Endothelial cell of umbilical vein (primary cell): Measurements from ENCODE around the gene EMC9. TPM values are rescaled to one million over a fixed set of nuclear protein-coding genes. Genes with fewer than 3 reads are reported as not detected.

Experiments used
- BruUV-seq: library from RNA; stranded (reverse); fragments of 400-500 nt; replicated peaks from 2 replicates; lab custom pipeline; 2021; lab: Mats Ljungman, UMichigan
- CTCF ChIA-PET: fragments of 300-600, 350-600 bp; sonication (Branson Sonifier 250); formaldehyde crosslinking; loops from one replicate; lab custom pipeline; 2021; ENCODE audit warnings: antibody characterized with exemption, inconsistent platforms; lab: Charles Lee
- POLR2A ChIA-PET: fragments of 300-600, 350-600 bp; sonication (Branson Sonifier 250); formaldehyde crosslinking; loops from one replicate; lab custom pipeline; 2021; ENCODE audit warnings: antibody characterized with exemption, inconsistent platforms; lab: Charles Lee
- DNase-seq: peaks from one replicate; pipeline ENCODE4 v3.0.0-alpha.2; 2011; ENCODE audit warnings: low read depth, low spot score
- FAIRE-seq: peaks from 2 replicates; lab custom pipeline; 2011; peaks lifted over from hg19 to GRCh38; lab: Jason Lieb, UNC
- H2AFZ ChIP-seq: 2 replicates; pipeline ENCODE4 v1.6.0; 2012; ENCODE audit warnings: low read depth, low read length, control low read depth, inconsistent platforms
- H3K27ac ChIP-seq: 2 replicates; pipeline ENCODE4 v1.5.1; 2011; ENCODE audit warnings: low read depth, mild to moderate bottlenecking, control low read depth, low read length, moderate library complexity; ENCODE audit not compliant: insufficient read depth
- H3K27me3 ChIP-seq, 2 experiments: 2 replicates each; pipeline versions ENCODE4 v1.6.0 to v1.6.1; 2011; ENCODE audit warnings: low read length in 2 of 2, mixed read lengths in 1 of 2; ENCODE audit not compliant: control insufficient read depth in 2 of 2, insufficient read depth in 2 of 2
- H3K36me3 ChIP-seq, 2 experiments: 2 replicates in 1 of 2; 3 replicates in 1 of 2; pipeline ENCODE4 v1.5.1; 2011; ENCODE audit warnings: low read length in 2 of 2, mild to moderate bottlenecking in 1 of 2, moderate library complexity in 1 of 2; ENCODE audit not compliant: control insufficient read depth in 2 of 2, insufficient read depth in 2 of 2; ENCODE audit errors: extremely low read depth in 1 of 2
- H3K4me1 ChIP-seq: 3 replicates; pipeline ENCODE4 v1.5.1; 2011; ENCODE audit warnings: mild to moderate bottlenecking, low read length; ENCODE audit not compliant: control insufficient read depth, insufficient read depth; ENCODE audit errors: extremely low read depth
- H3K4me2 ChIP-seq: 2 replicates; pipeline ENCODE4 v1.6.1; 2011; ENCODE audit warnings: low read length, control low read depth, mixed read lengths; ENCODE audit not compliant: insufficient read depth
- H3K4me3 ChIP-seq, 3 experiments: fragments of 200-600 bp in 1 of 3; sonication (generic), shearing (Covaris generic) in 1 of 3; replicated peaks in 1 of 3; 2 replicates each; pipeline ENCODE4 v1.5.1; 2011 to 2016; ENCODE audit warnings: control low read depth in 3 of 3, low read length in 3 of 3, mild to moderate bottlenecking in 2 of 3, inconsistent platforms in 1 of 3, low read depth in 1 of 3, moderate library complexity in 1 of 3; ENCODE audit not compliant: insufficient read depth in 1 of 3
- H3K79me2 ChIP-seq: 2 replicates; pipeline ENCODE4 v1.6.0; 2012; ENCODE audit warnings: low read length, inconsistent platforms; ENCODE audit not compliant: control insufficient read depth, insufficient read depth
- H3K9ac ChIP-seq: replicated peaks from 2 replicates; pipeline ENCODE3; 2011; ENCODE audit warnings: low read length, control low read depth; ENCODE audit not compliant: insufficient read depth; ENCODE audit errors: extremely low read depth
- H3K9me1 ChIP-seq: replicated peaks from 3 replicates; pipeline ENCODE4 v1.6.0; 2011; ENCODE audit warnings: mild to moderate bottlenecking, low read length; ENCODE audit not compliant: control insufficient read depth, insufficient read depth; ENCODE audit errors: extremely low read depth
- H3K9me3 ChIP-seq: replicated peaks from 2 replicates; pipeline ENCODE4 v1.5.1; 2012; ENCODE audit warnings: low read length, inconsistent platforms; ENCODE audit not compliant: control insufficient read depth, insufficient read depth
- H4K20me1 ChIP-seq: replicated peaks from 2 replicates; pipeline ENCODE3; 2011; ENCODE audit warnings: mild to moderate bottlenecking, low read length; ENCODE audit not compliant: control insufficient read depth, insufficient read depth; ENCODE audit errors: extremely low read depth
- CTCF ChIP-seq, 2 donors: IDR thresholded peaks; 1 replicate in 1 of 2; 2 replicates in 1 of 2; pipeline ENCODE4 v1.5.1; 2011; ENCODE audit warnings: low read length in 2 of 2, mild to moderate bottlenecking in 2 of 2, moderate library complexity in 2 of 2, control low read depth in 1 of 2, inconsistent platforms in 1 of 2, low read depth in 1 of 2; ENCODE audit not compliant: insufficient read depth in 1 of 2; ENCODE audit errors: extremely low read depth in 1 of 2
- EZH2 ChIP-seq: IDR thresholded peaks from 2 replicates; pipeline ENCODE4 v1.6.1; 2012; ENCODE audit warnings: borderline replicate concordance, low read depth, mild to moderate bottlenecking, moderate library complexity, low read length, inconsistent platforms; ENCODE audit not compliant: severe bottlenecking
- FOS ChIP-seq: IDR thresholded peaks from 2 replicates; pipeline ENCODE4 v1.6.1; 2011; ENCODE audit warnings: mild to moderate bottlenecking, low read length, moderate library complexity, borderline replicate concordance; ENCODE audit not compliant: insufficient read depth
- GATA2 ChIP-seq: IDR thresholded peaks from 2 replicates; pipeline ENCODE4 v1.7.0; 2011; ENCODE audit warnings: low read depth, mild to moderate bottlenecking, moderate library complexity, mixed read lengths, low read length; ENCODE audit not compliant: insufficient read length, insufficient read depth
- JUN ChIP-seq: IDR thresholded peaks from 2 replicates; pipeline ENCODE4 v1.6.1; 2011; ENCODE audit warnings: borderline replicate concordance, low read depth; ENCODE audit not compliant: insufficient read length, insufficient read depth
- MYC ChIP-seq: IDR thresholded peaks from one replicate; pipeline ENCODE4 v1.6.1; 2011; ENCODE audit warnings: mild to moderate bottlenecking, low read depth, low read length
- POLR2A ChIP-seq: IDR thresholded peaks from 2 replicates; pipeline ENCODE4 v1.6.1; 2012; ENCODE audit warnings: low read depth, mild to moderate bottlenecking, control low read depth, low read length
- POLR2AphosphoS5 ChIP-seq: IDR thresholded peaks from 2 replicates; pipeline ENCODE4 v1.6.1; 2012; ENCODE audit warnings: low read depth, mild to moderate bottlenecking, control low read depth, low read length, moderate library complexity; ENCODE audit not compliant: insufficient read depth
- dilution Hi-C: fragments of 300-500 bp; cut with MboI; formaldehyde crosslinking; loops from one replicate; pipeline ENCODE4 v1.15.0; 2019; ENCODE audit warnings: low sequenced_read_pairs; ENCODE audit not compliant: extremely low pct_ligation_motif_present
- intact Hi-C: fragments of 100-400 bp; cut with micrococcal nuclease; formaldehyde crosslinking; loops from one replicate; pipeline ENCODE4 v1.10.0; 2022
- polyA plus RNA-seq, 4 experiments: library from polyadenylated mRNA; depleted of rRNA in 3 of 4; stranded (reverse) in 3 of 4; unstranded in 1 of 4; fragments of >200 nt; gene quantifications; 2 replicates each; pipeline versions ENCODE4 v1.2.1 to v1.2.3, GENCODE V29; 2011 to 2012; ENCODE audit warnings: missing spikeins in 1 of 4
- total RNA-seq: library from RNA; stranded (reverse); gene quantifications from 2 replicates; pipeline ENCODE4 v1.2.3, GENCODE V29; 2021

EMC9 gene
- total and polyA plus RNA-seq, 2 donors (not counting 3 experiments of a cell fraction or from before 2014, with no cell fraction given), result 21.8 to 31.8 TPM

GRCh38 chr14:24093901-24094840 is 47.2 kb downstream of the EMC9 start, which contains the start of gene PCK2:
TSS of gene PCK2 (plus strand) at chr14:24094311. CDS start at chr14:24094406, 95 bp downstream.
- H3K27ac ChIP-seq, result peak within 1 kb of the TSS; percentile 46
- H3K27me3 ChIP-seq, result no peaks in the 10 kb centered on the region
- H3K9ac ChIP-seq, result peak within 1 kb of the TSS; percentile 78
- H3K36me3 ChIP-seq, result no peaks in the 10 kb centered on the region
- FAIRE-seq (peak; percentile 86), DNase-seq (peak; percentile 72)
- H4K20me1 ChIP-seq, result no peaks in the 10 kb centered on the region
- dilution Hi-C loops, result no loop called here
- H3K4me3 ChIP-seq, result peak within 1 kb of the TSS; percentile 71 to 82 (median 74)
- H3K9me1 ChIP-seq, result no peaks in the 10 kb centered on the region
- peaks cover 4% of the 10 kb centered on the region for H3K79me2 ChIP-seq
- ChIA-PET CTCF (interaction anchor here (0.8 to 9.6 kb wide), 9 partner anchors 10 to 214 kb away, joined by 3 to 319 read pairs (median 5); partner anchors contain the start of genes CIDEB, DCAF11, IRF9 and NRL), POLR2A (interaction anchor here (0.7 to 3.1 kb wide), 5 partner anchors 9 to 338 kb away, joined by 3 to 11 read pairs (median 3); partner anchors contain the start of genes DCAF11 and NRL)
- TSS peak; percentile 74 for BruUV-seq
- no peaks in the 10 kb centered on the region for H3K9me3 ChIP-seq
- TF ChIP-seq POLR2A (peak; percentile 77), MYC (no peak), FOS (no peak), GATA2 (peak; percentile 75), POLR2AphosphoS5 (peak; percentile 65), JUN (no peak), CTCF (IDR thresholded peaks at IDR 0.05; ENCODE audit: extremely low read depth in 1 of 2, insufficient read depth in 1 of 2, low read depth in 1 of 2, low read length in 2 of 2) (peak in 1 of 2 donors; percentile 9), EZH2 (no peak)
- peak within 1 kb of the TSS; percentile 92 for H2AFZ ChIP-seq
- peak within 1 kb of the TSS; percentile 85 for H3K4me2 ChIP-seq
- intact Hi-C loops, result loop anchor here (1.0 to 2.0 kb wide), 5 partner anchors 12 to 80 kb away; partner anchors contain the start of genes DCAF11, EMC9, IRF9 and NRL
- peaks cover 9% of the 10 kb centered on the region for H3K4me1 ChIP-seq
